Measurements from ENCODE around the gene KLK14. TPM values are rescaled to one million over a fixed set of nuclear protein-coding genes. Genes with fewer than 3 reads are reported as not detected.

The KLK14 gene
- total and polyA plus RNA-seq, 2 of the 8 experiments (the other 6 are each of a cell fraction or from before 2014, with no cell fraction given), result 0.09 to 1.2 TPM

DNA sequence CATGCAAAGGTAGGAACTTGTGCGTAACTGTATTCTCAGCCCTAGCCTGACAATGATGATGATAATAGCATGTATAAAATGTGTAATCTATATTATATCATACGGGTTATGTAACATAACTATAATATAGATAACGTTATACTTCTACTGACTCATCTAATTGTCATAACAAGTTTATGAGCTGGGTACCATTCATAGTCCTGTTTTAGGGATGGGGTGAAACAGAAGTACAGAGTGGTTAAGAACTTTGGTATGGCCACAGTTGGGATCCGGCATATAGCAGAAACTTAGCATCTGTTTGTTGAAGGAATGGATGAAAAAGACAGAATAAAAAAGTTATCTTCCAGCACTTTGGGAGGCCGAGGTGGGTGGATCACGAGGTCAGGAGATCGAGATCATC lies 20.3 kb upstream of the KLK14 start (continued):
- no peak for TF ChIP-seq CHD7 (IDR thresholded peaks at IDR 0.05; ENCODE audit: insufficient replicate concordance, low read length)
- TF ChIP-seq SRF (IDR thresholded peaks at IDR 0.05; ENCODE audit: low read depth, low read length), result no peak
- TF ChIP-seq MAX (IDR thresholded peaks at IDR 0.05), result no peak
- no peak for TF ChIP-seq CBX5 (IDR thresholded peaks at IDR 0.05; ENCODE audit: low read depth, low read length)
- no peak for TF ChIP-seq CEBPB (IDR thresholded peaks at IDR 0.05; ENCODE audit: low read depth, low read length)
- no peak for TF ChIP-seq GTF2F1 (IDR thresholded peaks at IDR 0.05; ENCODE audit: borderline replicate concordance, low read depth, low read length)
- no peak for TF ChIP-seq E2F6 (IDR thresholded peaks at IDR 0.05)
- no peak for TF ChIP-seq HDAC6 (IDR thresholded peaks at IDR 0.05; ENCODE audit: low read depth, low read length)
- no peak for TF ChIP-seq BRCA1 (IDR thresholded peaks at IDR 0.05; ENCODE audit: low read depth, low read length)
- no peak for TF ChIP-seq ASH2L (IDR thresholded peaks at IDR 0.05; ENCODE audit: low read length)
